AG09319 (cell line): ENCODE measurements around the gene KCNK16.

ENCODE experiments used
- DNase-seq: peaks from one replicate; pipeline ENCODE4 v3.0.0-alpha.2; 2010; ENCODE audit warnings: low read depth; ENCODE audit errors: extremely low read depth
- CTCF ChIP-seq: IDR thresholded peaks from 2 replicates; pipeline ENCODE4 v1.5.1; 2011; ENCODE audit warnings: low read depth, mild to moderate bottlenecking, inconsistent platforms, low read length, moderate library complexity

Gene KCNK16

GRCh38 chr6:39330476-39330875 lies 8.0 kb upstream of the KCNK16 start:
- DNase-seq = no peak
- TF ChIP-seq CTCF = no peak

GRCh38 chr6:39330057-39330456 lies 7.6 kb upstream of the KCNK16 start:
- no peak for DNase-seq
- no peak for TF ChIP-seq CTCF

GRCh38 chr6:39328066-39328465 lies 5.6 kb upstream of the KCNK16 start:
- no peak for DNase-seq
- no peak for TF ChIP-seq CTCF

GRCh38 chr6:39327507-39327906 lies 5.0 kb upstream of the KCNK16 start:
- no peak for DNase-seq
- TF ChIP-seq CTCF = no peak

GRCh38 chr6:39321761-39322160 lies 741 bp downstream of the KCNK16 start:
- no peak for DNase-seq
- no peak for TF ChIP-seq CTCF

- no peak for TF ChIP-seq CTCF
- DNase-seq = no peak
Measured at GRCh38 chr6:39320363-39320984, 2.0 kb downstream of the KCNK16 start.

GRCh38 chr6:39319621-39320362 lies 2.7 kb downstream of the KCNK16 start:
- DNase-seq = no peak
- TF ChIP-seq CTCF = no peak
